AG10803 (cell line): ENCODE results near the gene APBB2.
A peak's percentile ranks its signal among the peaks of the same experiment; 100 is the strongest.

Source experiments
- DNase-seq: peaks from one replicate; pipeline ENCODE4 v3.0.0; 2010; ENCODE audit warnings: low read depth
- H3K4me3 ChIP-seq: 2 replicates; pipeline ENCODE4 v1.5.1; 2011; ENCODE audit warnings: mild to moderate bottlenecking, low read length, control low read depth
- TF ChIP-seq, protein P1 (sequence below): conservative IDR thresholded peaks from 2 replicates; pipeline ENCODE4 v1.5.1; 2011; ENCODE audit warnings: mild to moderate bottlenecking, low read length, control low read depth, inconsistent platforms

APBB2 gene

DNA sequence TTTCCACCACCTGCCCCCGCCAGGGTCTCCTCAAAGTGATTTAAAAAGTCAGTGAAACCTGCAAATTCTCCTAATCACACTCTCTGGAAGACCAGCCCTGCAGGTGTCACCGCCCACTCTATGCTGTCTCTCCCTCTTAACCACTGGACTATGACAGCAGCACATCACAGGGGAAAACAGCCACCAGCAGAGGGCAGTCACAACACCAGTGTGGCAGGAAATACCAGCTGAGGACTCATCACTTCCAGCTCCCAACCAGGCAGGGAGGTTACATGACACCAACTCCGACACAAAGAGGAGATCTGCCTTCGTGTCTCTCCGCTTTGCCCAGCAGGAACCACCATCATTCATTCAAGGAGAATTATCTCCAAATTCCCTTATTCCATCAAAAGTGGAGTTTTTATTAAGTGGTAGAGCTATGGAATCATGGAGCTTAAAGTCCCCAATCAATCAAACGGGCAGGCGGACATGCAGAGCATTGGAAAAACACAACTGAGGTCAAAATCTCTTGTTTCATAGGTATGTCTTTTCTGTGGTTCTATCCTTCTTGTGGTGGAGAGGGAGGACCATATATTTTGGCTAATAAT lies 373.3 kb downstream of the APBB2 start:
- DNase-seq: peak; percentile 70
- no peak overlapping the region for H3K4me3 ChIP-seq
- TF ChIP-seq, protein P1, sequence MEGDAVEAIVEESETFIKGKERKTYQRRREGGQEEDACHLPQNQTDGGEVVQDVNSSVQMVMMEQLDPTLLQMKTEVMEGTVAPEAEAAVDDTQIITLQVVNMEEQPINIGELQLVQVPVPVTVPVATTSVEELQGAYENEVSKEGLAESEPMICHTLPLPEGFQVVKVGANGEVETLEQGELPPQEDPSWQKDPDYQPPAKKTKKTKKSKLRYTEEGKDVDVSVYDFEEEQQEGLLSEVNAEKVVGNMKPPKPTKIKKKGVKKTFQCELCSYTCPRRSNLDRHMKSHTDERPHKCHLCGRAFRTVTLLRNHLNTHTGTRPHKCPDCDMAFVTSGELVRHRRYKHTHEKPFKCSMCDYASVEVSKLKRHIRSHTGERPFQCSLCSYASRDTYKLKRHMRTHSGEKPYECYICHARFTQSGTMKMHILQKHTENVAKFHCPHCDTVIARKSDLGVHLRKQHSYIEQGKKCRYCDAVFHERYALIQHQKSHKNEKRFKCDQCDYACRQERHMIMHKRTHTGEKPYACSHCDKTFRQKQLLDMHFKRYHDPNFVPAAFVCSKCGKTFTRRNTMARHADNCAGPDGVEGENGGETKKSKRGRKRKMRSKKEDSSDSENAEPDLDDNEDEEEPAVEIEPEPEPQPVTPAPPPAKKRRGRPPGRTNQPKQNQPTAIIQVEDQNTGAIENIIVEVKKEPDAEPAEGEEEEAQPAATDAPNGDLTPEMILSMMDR: peak; percentile 71

DNA sequence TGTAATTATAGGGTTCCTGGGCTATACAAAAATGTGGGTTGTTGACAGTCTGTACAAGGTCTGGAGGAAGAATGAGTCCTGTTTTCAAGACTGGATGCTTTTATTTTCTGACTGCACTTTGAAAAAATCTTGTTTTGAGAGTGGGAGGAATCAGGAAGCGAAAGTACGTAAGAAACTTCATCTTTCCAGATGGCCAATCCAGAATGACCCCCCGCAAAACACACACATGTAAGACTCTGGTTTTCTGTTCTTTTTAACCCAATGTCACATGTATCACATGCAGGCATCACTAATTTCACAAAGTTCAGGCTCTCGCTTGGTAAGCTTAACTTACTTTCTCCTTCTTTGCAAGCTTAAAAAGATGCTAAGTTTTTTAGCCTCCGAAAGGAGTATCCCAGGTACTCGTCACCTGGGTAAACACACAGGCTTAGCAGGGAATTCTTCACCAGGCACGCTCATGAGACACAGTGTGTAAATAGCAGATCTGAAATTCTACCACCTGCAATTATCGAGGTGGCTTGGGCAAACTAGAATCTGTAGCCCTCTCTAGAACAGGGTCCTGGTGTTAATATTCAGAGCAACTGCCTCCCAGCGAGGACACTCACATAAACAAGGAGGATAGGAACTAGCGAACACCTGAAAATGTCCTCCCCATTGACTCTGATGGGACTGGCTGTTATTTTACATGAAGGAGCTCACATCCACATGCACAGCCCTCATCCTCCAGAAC lies 373.9 kb downstream of the APBB2 start:
- no peak for DNase-seq
- TF ChIP-seq, protein P1: no peak
- no peak overlapping the region for H3K4me3 ChIP-seq

DNA sequence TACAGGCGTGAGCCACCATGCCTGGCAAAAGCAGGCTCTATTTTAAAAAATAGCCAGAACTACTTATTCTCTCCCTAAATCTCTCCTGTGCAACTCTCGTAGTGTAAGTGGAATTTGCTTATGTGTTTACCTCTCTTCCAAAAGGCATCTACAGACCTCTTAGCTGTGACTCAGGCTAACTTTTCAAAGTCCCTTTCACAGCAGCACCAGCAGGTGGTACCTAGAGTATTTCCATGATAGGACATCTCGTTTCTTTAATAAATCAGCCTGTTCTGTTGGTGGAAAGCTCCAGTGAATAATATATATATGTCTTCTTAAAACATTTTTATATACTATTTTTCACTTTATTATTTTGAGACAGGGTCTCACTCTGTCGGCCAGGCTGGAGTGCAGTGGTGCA lies 375.6 kb downstream of the APBB2 start:
- TF ChIP-seq, protein P1: 0 out of 2 replicates have a peak, but pooled peaks have one; percentile 2
- DNase-seq: no peak
- H3K4me3 ChIP-seq: no peak overlapping the region

DNA sequence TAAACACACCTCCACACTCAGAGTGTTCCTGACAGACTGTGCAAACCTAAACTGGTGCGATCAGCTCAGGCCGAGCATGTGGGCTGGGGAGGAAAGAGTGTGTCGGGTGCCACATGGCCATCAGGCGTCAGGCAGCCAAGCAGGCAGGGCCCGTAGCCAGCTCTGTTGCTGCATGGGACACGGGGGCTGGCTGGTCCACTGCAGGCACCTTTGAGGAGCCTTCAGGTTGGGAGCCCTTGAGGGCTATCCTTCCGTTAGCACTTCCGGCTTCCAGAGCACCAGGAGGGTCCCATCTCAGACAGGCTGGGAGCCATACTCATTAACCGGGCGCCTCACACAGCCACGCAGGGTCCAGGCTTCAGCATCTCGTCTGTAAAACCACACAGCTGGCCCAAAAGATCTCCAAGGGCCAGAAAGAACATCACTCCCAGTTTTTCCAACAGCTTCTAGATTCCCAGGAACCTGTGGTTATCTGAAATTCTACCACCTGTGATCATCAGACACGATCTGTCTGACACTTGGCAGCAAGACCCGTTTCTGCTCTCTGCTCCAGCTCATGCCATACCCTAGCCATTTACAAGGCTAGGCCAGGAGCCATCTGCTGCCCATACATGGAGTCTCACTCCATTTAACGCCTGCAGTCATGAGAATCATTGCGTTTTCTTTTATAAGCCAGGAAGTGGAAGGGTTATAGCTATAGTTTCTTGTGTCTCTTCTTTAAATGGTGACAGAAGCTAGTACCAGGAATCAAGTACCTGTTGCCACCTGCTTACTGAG lies 377.1 kb downstream of the APBB2 start:
- no peak for DNase-seq
- TF ChIP-seq, protein P1: no peak
- no peak overlapping the region for H3K4me3 ChIP-seq

DNA sequence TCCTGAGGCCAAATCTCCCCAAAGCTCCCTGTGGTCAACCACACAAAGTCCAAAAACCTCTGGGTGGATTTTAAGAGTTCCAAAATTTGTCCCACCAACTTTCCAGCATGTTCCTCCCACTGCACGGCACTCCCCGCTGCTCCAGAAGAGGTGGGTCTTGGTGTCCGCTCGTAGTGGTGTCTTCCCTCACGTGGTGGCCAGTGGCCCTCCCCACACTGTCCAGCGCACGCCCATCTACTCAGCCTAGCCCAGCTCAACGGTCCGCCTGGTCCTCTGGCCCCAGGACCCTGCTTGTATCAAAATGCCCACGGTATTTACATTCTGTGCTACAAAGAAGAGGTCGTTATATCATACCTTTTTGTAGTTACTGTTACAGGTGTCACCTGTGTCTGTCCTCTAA lies 381.1 kb downstream of the APBB2 start:
- no peak for DNase-seq
- TF ChIP-seq, protein P1: no peak
- no peak overlapping the region for H3K4me3 ChIP-seq

DNA sequence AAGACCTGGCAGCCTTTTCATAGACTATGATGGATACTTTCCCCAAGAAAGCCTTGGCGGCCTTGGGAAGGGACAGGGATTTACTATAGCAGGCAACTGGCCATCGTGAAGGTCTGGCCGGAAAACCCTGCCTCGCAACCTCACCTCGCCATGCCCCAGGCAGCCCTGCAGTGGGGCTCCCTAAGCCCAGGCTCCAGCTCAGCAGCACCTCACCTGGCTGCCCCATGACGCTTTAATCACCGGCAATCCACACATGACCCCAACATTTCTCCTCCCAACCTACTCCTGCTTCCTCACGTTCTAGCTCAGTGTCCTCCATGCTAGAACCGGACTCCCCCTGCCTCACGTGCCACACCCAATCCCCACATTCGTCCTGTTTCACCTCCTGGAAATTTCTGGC lies 382.2 kb downstream of the APBB2 start:
- DNase-seq: no peak
- no peak overlapping the region for H3K4me3 ChIP-seq
- TF ChIP-seq, protein P1: no peak
